Measurements from ENCODE around the gene STAB2. TPM values are rescaled to one million over a fixed set of nuclear protein-coding genes. Genes with fewer than 3 reads are reported as not detected.
A peak's percentile ranks its signal among the peaks of the same experiment; 100 is the strongest.

The STAB2 gene
- total RNA-seq, 1 experiment from 2014 or later = not detected

DNA sequence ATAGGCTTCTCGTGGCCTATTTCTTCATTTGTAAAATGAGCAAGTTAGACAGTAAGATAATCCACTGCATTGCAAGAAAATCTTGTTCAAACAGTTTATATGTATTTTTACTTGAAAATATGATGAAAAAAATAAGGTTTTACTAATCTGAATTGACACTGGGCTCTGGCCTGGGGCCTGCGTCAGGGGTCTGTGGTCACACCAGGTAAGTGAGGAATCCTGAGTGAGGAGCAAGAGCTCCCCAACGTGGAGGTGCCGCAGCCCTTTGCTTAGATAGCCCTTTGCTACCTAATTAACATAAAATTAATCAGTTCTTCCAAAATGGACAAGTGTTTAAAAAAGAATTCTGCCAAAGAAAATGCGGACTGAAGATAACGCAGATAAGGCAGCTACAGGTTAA, 39.1 kb upstream of the STAB2 start:
- Histone ChIP-seq H3K9ac (ENCODE audit: low read length) (no peak overlapping the region), H2AFZ (ENCODE audit: low read depth, low read length, poor library complexity, severe bottlenecking) (peak overlapping the region; percentile 83), H3K36me3 (ENCODE audit: control insufficient read depth in 1 of 2, insufficient read depth in 2 of 2, low read length in 2 of 2) (no peaks in the 10 kb centered on the region), H3K9me2 (ENCODE audit: insufficient read depth) (no peaks in the 10 kb centered on the region), H3K79me2 (ENCODE audit: insufficient read depth, low read length) (no peaks in the 10 kb centered on the region), H3K4me2 (ENCODE audit: low read length) (no peak overlapping the region), H3K4me3 (replicated peaks in 1 of 2; ENCODE audit: low read depth in 1 of 2, low read length in 2 of 2) (no peak overlapping the region), H4K20me1 (ENCODE audit: insufficient read depth) (no peaks in the 10 kb centered on the region), H3K27me3 (ENCODE audit: insufficient read depth, low read length) (no peaks in the 10 kb centered on the region), H3K27ac (ENCODE audit: low read depth, low read length) (no peak overlapping the region), H3K9me3 (ENCODE audit: control insufficient read depth in 1 of 2, insufficient read depth in 1 of 2, low read depth in 1 of 2, low read length in 2 of 2) (no peaks in the 10 kb centered on the region), H3K4me1 (ENCODE audit: control insufficient read depth in 1 of 2, insufficient read depth in 2 of 2, low read length in 2 of 2) (no peaks in the 10 kb centered on the region)
- intact Hi-C loops (cut with micrococcal nuclease) = loop anchor here (1.0 to 5.0 kb wide), 5 partner anchors 51 to 665 kb away; no protein-coding TSS in a partner anchor
- DNase-seq (ENCODE audit: low read depth, low spot score) (no peak), ATAC-seq (no peak)
- ChIA-PET CTCF (interaction anchor here (0.8 to 3.6 kb wide), 7 partner anchors 12 to 665 kb away, joined by 3 to 22 read pairs (median 4); no protein-coding TSS in a partner anchor), POLR2A (no interaction called here), RAD21 (ENCODE audit: low non-redundant PET in 1 of 2, low total read pairs in 2 of 2, uncharacterized antibody in 2 of 2, unreplicated experiment in 2 of 2) (interaction anchor here in 1 of 2 experiments (0.7 to 1.1 kb wide), 2 partner anchors 13 to 599 kb away, joined by 3 to 4 read pairs; no protein-coding TSS in a partner anchor)
- BruUV-seq (replicated peaks) = no TSS peak
- TF ChIP-seq, protein P1, sequence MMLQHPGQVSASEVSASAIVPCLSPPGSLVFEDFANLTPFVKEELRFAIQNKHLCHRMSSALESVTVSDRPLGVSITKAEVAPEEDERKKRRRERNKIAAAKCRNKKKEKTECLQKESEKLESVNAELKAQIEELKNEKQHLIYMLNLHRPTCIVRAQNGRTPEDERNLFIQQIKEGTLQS (IDR thresholded peaks at IDR 0.05) = no peak
- TF ChIP-seq ZFX (IDR thresholded peaks at IDR 0.05) = no peak
- TF ChIP-seq EZH2phosphoT487 (IDR thresholded peaks at IDR 0.05; ENCODE audit: borderline replicate concordance) = no peak

DNA sequence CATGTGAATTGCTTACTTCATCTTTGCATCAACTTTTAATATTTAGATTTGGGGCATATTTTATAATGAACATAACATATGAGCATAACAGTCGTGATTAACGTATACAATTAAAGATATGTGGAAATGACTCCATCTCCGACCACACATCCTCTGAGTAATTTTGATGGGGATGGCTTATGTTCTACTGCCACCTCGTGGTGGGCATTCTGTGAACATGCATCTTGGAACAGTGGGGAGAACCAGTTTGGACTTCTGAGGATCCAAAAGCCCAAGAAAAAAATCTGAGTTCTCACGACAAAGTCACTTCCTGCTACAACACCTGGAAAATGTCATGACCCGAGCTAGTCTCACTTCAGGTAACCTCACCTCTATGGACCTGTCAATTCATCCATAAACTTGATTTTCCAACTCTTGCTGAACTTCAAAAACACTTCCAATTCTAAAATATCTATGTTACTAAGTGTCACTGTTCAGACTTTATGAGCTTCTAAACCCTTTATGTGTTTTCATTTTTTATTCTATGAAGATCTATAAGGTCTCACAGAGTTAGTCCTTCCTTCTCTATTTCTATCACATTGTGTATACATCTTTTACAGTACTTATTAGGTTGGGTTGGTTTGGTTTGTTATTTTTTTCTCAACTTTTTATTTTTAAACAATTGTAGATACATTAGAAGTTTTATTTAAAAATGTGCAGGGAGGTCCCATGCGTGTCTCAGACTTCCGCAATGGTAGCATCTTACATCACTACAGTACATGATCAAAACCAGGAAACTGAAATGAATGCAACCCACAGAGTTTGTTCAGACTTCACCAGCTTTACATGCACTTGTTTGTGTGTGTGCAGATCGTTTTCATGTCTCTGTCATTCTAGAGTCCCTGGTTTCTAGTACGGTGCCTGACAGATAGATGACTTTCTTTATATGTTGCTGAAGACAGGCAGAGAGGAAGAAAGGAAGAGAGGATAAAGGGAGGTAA, 38.2 kb upstream of the STAB2 start:
- H3K4me3 ChIP-seq (replicated peaks in 1 of 2; ENCODE audit: low read depth in 1 of 2, low read length in 2 of 2) = no peak overlapping the region
- CTCF ChIA-PET = interaction anchor here (0.9 to 3.6 kb wide), 10 partner anchors 12 to 666 kb away, joined by 3 to 22 read pairs (median 4); no protein-coding TSS in a partner anchor
- H3K4me2 ChIP-seq (ENCODE audit: low read length) = peak overlapping the region; percentile 2; the same call in 1 of the 2 replicates
- POLR2A ChIA-PET = no interaction called here
- RAD21 ChIA-PET (ENCODE audit: low non-redundant PET in 1 of 2, low total read pairs in 2 of 2, uncharacterized antibody in 2 of 2, unreplicated experiment in 2 of 2) = interaction anchor here in 1 of 2 experiments (0.7 to 1.1 kb wide), 2 partner anchors 14 to 600 kb away, joined by 3 to 4 read pairs; no protein-coding TSS in a partner anchor
- H4K20me1 ChIP-seq (ENCODE audit: insufficient read depth) = no peaks in the 10 kb centered on the region
- no peaks in the 10 kb centered on the region for H3K27me3 ChIP-seq (ENCODE audit: insufficient read depth, low read length)
- no peak overlapping the region for H3K27ac ChIP-seq (ENCODE audit: low read depth, low read length)
- H3K4me1 ChIP-seq (ENCODE audit: control insufficient read depth in 1 of 2, insufficient read depth in 2 of 2, low read length in 2 of 2) = no peaks in the 10 kb centered on the region
- no peaks in the 10 kb centered on the region for H3K9me3 ChIP-seq (ENCODE audit: control insufficient read depth in 1 of 2, insufficient read depth in 1 of 2, low read depth in 1 of 2, low read length in 2 of 2)
- intact Hi-C loops (cut with micrococcal nuclease) = loop anchor here (1.0 to 5.0 kb wide), 5 partner anchors 52 to 666 kb away; no protein-coding TSS in a partner anchor
- H3K9ac ChIP-seq (ENCODE audit: low read length) = no peak overlapping the region
- TF ChIP-seq RAD21 (IDR thresholded peaks at IDR 0.05; ENCODE audit: low read depth) (peak; percentile 94), TCF7L2 (IDR thresholded peaks at IDR 0.05; ENCODE audit: borderline replicate concordance, extremely low read depth, insufficient read depth, insufficient read length) (no peak)
- TF ChIP-seq, protein P2, sequence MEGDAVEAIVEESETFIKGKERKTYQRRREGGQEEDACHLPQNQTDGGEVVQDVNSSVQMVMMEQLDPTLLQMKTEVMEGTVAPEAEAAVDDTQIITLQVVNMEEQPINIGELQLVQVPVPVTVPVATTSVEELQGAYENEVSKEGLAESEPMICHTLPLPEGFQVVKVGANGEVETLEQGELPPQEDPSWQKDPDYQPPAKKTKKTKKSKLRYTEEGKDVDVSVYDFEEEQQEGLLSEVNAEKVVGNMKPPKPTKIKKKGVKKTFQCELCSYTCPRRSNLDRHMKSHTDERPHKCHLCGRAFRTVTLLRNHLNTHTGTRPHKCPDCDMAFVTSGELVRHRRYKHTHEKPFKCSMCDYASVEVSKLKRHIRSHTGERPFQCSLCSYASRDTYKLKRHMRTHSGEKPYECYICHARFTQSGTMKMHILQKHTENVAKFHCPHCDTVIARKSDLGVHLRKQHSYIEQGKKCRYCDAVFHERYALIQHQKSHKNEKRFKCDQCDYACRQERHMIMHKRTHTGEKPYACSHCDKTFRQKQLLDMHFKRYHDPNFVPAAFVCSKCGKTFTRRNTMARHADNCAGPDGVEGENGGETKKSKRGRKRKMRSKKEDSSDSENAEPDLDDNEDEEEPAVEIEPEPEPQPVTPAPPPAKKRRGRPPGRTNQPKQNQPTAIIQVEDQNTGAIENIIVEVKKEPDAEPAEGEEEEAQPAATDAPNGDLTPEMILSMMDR (IDR thresholded peaks at IDR 0.05 in 2 of 3, conservative IDR thresholded peaks at IDR 0.05 in 1 of 3; ENCODE audit: borderline replicate concordance in 1 of 3, insufficient read depth in 1 of 3, low read depth in 2 of 3, low read length in 2 of 3) = peak; percentile 76 to 94 (median 85)
- no TSS peak for BruUV-seq (replicated peaks)
- ATAC-seq (peak; percentile 99), DNase-seq (ENCODE audit: low read depth, low spot score) (peak; percentile 73)
- peak overlapping the region; percentile 83 for H2AFZ ChIP-seq (ENCODE audit: low read depth, low read length, poor library complexity, severe bottlenecking)
- no peaks in the 10 kb centered on the region for H3K9me2 ChIP-seq (ENCODE audit: insufficient read depth)
- H3K36me3 ChIP-seq (ENCODE audit: control insufficient read depth in 1 of 2, insufficient read depth in 2 of 2, low read length in 2 of 2) = no peaks in the 10 kb centered on the region
- H3K79me2 ChIP-seq (ENCODE audit: insufficient read depth, low read length) = no peaks in the 10 kb centered on the region
